Smooth muscle cell of bladder (primary cell): ENCODE measurements around the gene PAGE3. TPM values are rescaled to one million over a fixed set of nuclear protein-coding genes. Genes with fewer than 3 reads are reported as not detected.

Experiments used
- total RNA-seq: library from RNA; depleted of rRNA; stranded (reverse); fragments of >200 nt; gene quantifications from 2 replicates; pipeline ENCODE4 v1.2.3, GENCODE V29; 2014

The PAGE3 gene
- total RNA-seq, result not detected in 2 replicates

GRCh38 chrX:55264816-55265215 lies at the start of gene PAGE3:
Gene PAGE3, minus strand, starts transcription at chrX:55264916. Its CDS starts 1,013 bp downstream, at chrX:55263903.

GRCh38 chrX:55220119-55220794 lies 44.5 kb downstream of the PAGE3 start, which contains the start of gene PAGE5:
Gene PAGE5, plus strand, starts transcription at chrX:55220346. Its CDS starts 1,037 bp downstream, at chrX:55221383.

Other genes starting within 250 kb of the PAGE3 start
- gene ALAS2, start 233.9 kb downstream of the PAGE3 start, total RNA-seq, result not detected in 2 replicates
- gene PAGE2B, start 189.9 kb downstream of the PAGE3 start, total RNA-seq, result 0.28 TPM in 1 of 2 replicates, not detected in the other
- gene PAGE2, start 175.9 kb downstream of the PAGE3 start, total RNA-seq, result 0.71 TPM in 1 of 2 replicates, not detected in the other
- 1.0 and 1.4 TPM in 2 replicates for gene PAGE5, start 44.6 kb downstream of the PAGE3 start, total RNA-seq
- 36.7 and 38.1 TPM in 2 replicates for gene MAGEH1, start 187.2 kb upstream of the PAGE3 start, total RNA-seq
- 1.1 and 1.9 TPM in 2 replicates for gene USP51, start 224.9 kb upstream of the PAGE3 start, total RNA-seq